IPS DF 6.9 (cell line): ENCODE results near the gene PBX3.
"Not testable (repeated sequence)": the region's sequence is repeated elsewhere in the genome, so short reads cannot be mapped to it uniquely, and the experiment has no call there.

Source experiments
- DNase-seq: peaks from one replicate; pipeline ENCODE4 v3.0.0-alpha.2; 2013; ENCODE audit warnings: low read depth, low spot score
- H3K27ac ChIP-seq: one replicate; pipeline ENCODE4 v1.5.1; 2013; ENCODE audit warnings: low read length, control low read depth
- H3K27me3 ChIP-seq: 2 replicates; pipeline ENCODE4 v1.6.1; 2013; ENCODE audit warnings: mild to moderate bottlenecking, low read length; ENCODE audit not compliant: control insufficient read depth, insufficient read depth
- H3K36me3 ChIP-seq: 2 replicates; pipeline ENCODE4 v1.6.1; 2013; ENCODE audit warnings: low read length; ENCODE audit not compliant: control insufficient read depth, insufficient read depth
- H3K4me1 ChIP-seq: 2 replicates; pipeline ENCODE4 v1.6.1; 2013; ENCODE audit warnings: low read length; ENCODE audit not compliant: control insufficient read depth, insufficient read depth
- H3K4me3 ChIP-seq: 2 replicates; pipeline ENCODE4 v1.5.1; 2013; ENCODE audit warnings: mild to moderate bottlenecking, low read length
- H3K9me3 ChIP-seq: 2 replicates; pipeline ENCODE4 v1.6.1; 2013; ENCODE audit warnings: low read length, inconsistent platforms; ENCODE audit not compliant: control insufficient read depth, insufficient read depth
- WGBS: extraction: QIAGEN DNeasy Blood & Tissue Kit; methylation state at CpG from one replicate; pipeline ENCODE4 v1.1.7; 2013; ENCODE audit warnings: mixed read lengths, missing lambda C conversion rate; ENCODE audit not compliant: insufficient read length, insufficient coverage; 5-methylcytosine and 5-hydroxymethylcytosine counted together

PBX3 gene

GRCh38 chr9:125821078-125821477 lies 73.9 kb downstream of the PBX3 start:
- no CpG with 5 or more reads among the region's 4 CpGs for WGBS
- Histone ChIP-seq H3K4me1 (no peaks in the 10 kb centered on the region), H3K27ac (no peak overlapping the region), H3K36me3 (no peaks in the 10 kb centered on the region), H3K27me3 (no peaks in the 10 kb centered on the region), H3K9me3 (no peaks in the 10 kb centered on the region), H3K4me3 (no peak overlapping the region)
- no peak for DNase-seq

GRCh38 chr9:125822160-125822559 lies 75.0 kb downstream of the PBX3 start:
- H3K9me3 ChIP-seq, result no peaks in the 10 kb centered on the region
- no peak for DNase-seq
- H3K4me1 ChIP-seq, result no peaks in the 10 kb centered on the region
- no peak overlapping the region for H3K4me3 ChIP-seq
- H3K27me3 ChIP-seq, result no peaks in the 10 kb centered on the region
- no CpG with 5 or more reads among the region's 2 CpGs for WGBS
- no peak overlapping the region for H3K27ac ChIP-seq
- no peaks in the 10 kb centered on the region for H3K36me3 ChIP-seq

GRCh38 chr9:125822902-125823301 lies 75.7 kb downstream of the PBX3 start:
- H3K4me3 ChIP-seq, result no peak overlapping the region
- no peak for DNase-seq
- WGBS, result no CpG with 5 or more reads among the region's 2 CpGs
- H3K9me3 ChIP-seq, result no peaks in the 10 kb centered on the region
- no peaks in the 10 kb centered on the region for H3K36me3 ChIP-seq
- H3K27ac ChIP-seq, result no peak overlapping the region
- no peaks in the 10 kb centered on the region for H3K27me3 ChIP-seq
- H3K4me1 ChIP-seq, result no peaks in the 10 kb centered on the region

GRCh38 chr9:125823874-125824406 lies 76.8 kb downstream of the PBX3 start:
- WGBS, result no CpG with 5 or more reads among the region's 6 CpGs
- not testable (repeated sequence) for H3K27me3 ChIP-seq, H3K4me1 ChIP-seq, DNase-seq, H3K4me3 ChIP-seq, H3K27ac ChIP-seq, H3K36me3 ChIP-seq, H3K9me3 ChIP-seq

- Histone ChIP-seq H3K36me3 (no peaks in the 10 kb centered on the region), H3K9me3 (no peaks in the 10 kb centered on the region), H3K27me3 (no peaks in the 10 kb centered on the region), H3K4me1 (no peaks in the 10 kb centered on the region), H3K4me3 (no peak overlapping the region), H3K27ac (no peak overlapping the region)
- no peak for DNase-seq
- no CpG with 5 or more reads among the region's 3 CpGs for WGBS
Observed at GRCh38 chr9:125825762-125826161, 78.6 kb downstream of the PBX3 start.

GRCh38 chr9:125826850-125827249 lies 79.7 kb downstream of the PBX3 start:
- Histone ChIP-seq H3K4me3 (no peak overlapping the region), H3K27me3 (no peaks in the 10 kb centered on the region), H3K27ac (no peak overlapping the region), H3K4me1 (no peaks in the 10 kb centered on the region), H3K36me3 (no peaks in the 10 kb centered on the region), H3K9me3 (no peaks in the 10 kb centered on the region)
- no CpG with 5 or more reads among the region's 1 CpG for WGBS
- no peak for DNase-seq

GRCh38 chr9:125829743-125830142 lies 82.6 kb downstream of the PBX3 start:
- no peak overlapping the region for H3K4me3 ChIP-seq
- no peak for DNase-seq
- WGBS, result no CpG with 5 or more reads among the region's 7 CpGs
- no peaks in the 10 kb centered on the region for H3K4me1 ChIP-seq
- no peaks in the 10 kb centered on the region for H3K27me3 ChIP-seq
- no peak overlapping the region for H3K27ac ChIP-seq
- no peaks in the 10 kb centered on the region for H3K9me3 ChIP-seq
- H3K36me3 ChIP-seq, result no peaks in the 10 kb centered on the region

GRCh38 chr9:125831054-125831453 lies 83.9 kb downstream of the PBX3 start:
- Histone ChIP-seq H3K4me1 (no peaks in the 10 kb centered on the region), H3K27me3 (no peaks in the 10 kb centered on the region), H3K27ac (no peak overlapping the region), H3K9me3 (no peaks in the 10 kb centered on the region), H3K4me3 (no peak overlapping the region), H3K36me3 (no peaks in the 10 kb centered on the region)
- DNase-seq, result no peak
- no CpG with 5 or more reads among the region's 2 CpGs for WGBS

GRCh38 chr9:125831616-125832015 lies 84.4 kb downstream of the PBX3 start:
- DNase-seq, result no peak
- no peaks in the 10 kb centered on the region for H3K27me3 ChIP-seq
- no peaks in the 10 kb centered on the region for H3K9me3 ChIP-seq
- no peaks in the 10 kb centered on the region for H3K4me1 ChIP-seq
- no peak overlapping the region for H3K4me3 ChIP-seq
- no peak overlapping the region for H3K27ac ChIP-seq
- H3K36me3 ChIP-seq, result no peaks in the 10 kb centered on the region
- WGBS, result no CpG with 5 or more reads among the region's 1 CpG

- Histone ChIP-seq H3K4me1 (no peaks in the 10 kb centered on the region), H3K9me3 (no peaks in the 10 kb centered on the region), H3K4me3 (no peak overlapping the region), H3K27ac (no peak overlapping the region), H3K27me3 (no peaks in the 10 kb centered on the region), H3K36me3 (no peaks in the 10 kb centered on the region)
- WGBS, result no CpG with 5 or more reads among the region's 1 CpG
- DNase-seq, result no peak
Observed at GRCh38 chr9:125835655-125836054, 88.5 kb downstream of the PBX3 start.

- no CpG with 5 or more reads among the region's 2 CpGs for WGBS
- no peaks in the 10 kb centered on the region for H3K27me3 ChIP-seq
- no peak for DNase-seq
Observed at GRCh38 chr9:125839317-125839716, 92.1 kb downstream of the PBX3 start.

More at GRCh38 chr9:125839317-125839716, 92.1 kb downstream of the PBX3 start:
- H3K36me3 ChIP-seq, result no peaks in the 10 kb centered on the region
- H3K27ac ChIP-seq, result no peak overlapping the region
- H3K4me1 ChIP-seq, result peaks cover 1% of the 10 kb centered on the region; the same call in 1 of the 2 replicates
- no peaks in the 10 kb centered on the region for H3K9me3 ChIP-seq
- H3K4me3 ChIP-seq, result no peak overlapping the region
